ENCODE data around the gene MED12L.

MED12L gene

GRCh38 chr3:151318991-151319390, 233.5 kb downstream of the MED12L start:
- DNase-seq (ENCODE audit: low read depth, low spot score) = no peak
- no peak overlapping the region for H3K4me3 ChIP-seq (ENCODE audit: low read depth, low read length)
- TF ChIP-seq CTCF (IDR thresholded peaks at IDR 0.05; ENCODE audit: low read depth, low read length) = no peak
- in situ Hi-C loops (cut with HindIII; ENCODE audit: low sequenced_read_pairs) = no loop called here

DNA sequence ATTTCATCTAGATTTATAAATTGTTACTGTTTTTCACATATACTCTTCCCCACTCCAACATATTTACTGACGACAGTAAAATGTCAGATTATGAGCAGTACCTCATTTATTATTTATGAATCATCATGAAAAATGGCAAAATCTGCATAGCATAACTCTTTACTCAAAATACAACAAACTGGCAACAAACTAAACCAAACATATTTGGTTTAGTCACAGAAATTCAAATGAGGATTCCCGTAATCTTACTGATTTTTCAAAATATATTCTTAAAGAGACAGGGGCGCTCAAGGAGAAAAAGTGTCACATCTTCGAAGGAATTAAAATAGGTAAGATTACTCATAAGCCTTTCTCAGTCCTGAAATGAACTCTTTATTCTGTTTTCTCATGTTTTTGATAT, 234.2 kb downstream of the MED12L start:
- in situ Hi-C loops (cut with HindIII; ENCODE audit: low sequenced_read_pairs) = no loop called here
- H3K4me3 ChIP-seq (ENCODE audit: low read depth, low read length) = no peak overlapping the region
- no peak for DNase-seq (ENCODE audit: low read depth, low spot score)
- no peak for TF ChIP-seq CTCF (IDR thresholded peaks at IDR 0.05; ENCODE audit: low read depth, low read length)

DNA sequence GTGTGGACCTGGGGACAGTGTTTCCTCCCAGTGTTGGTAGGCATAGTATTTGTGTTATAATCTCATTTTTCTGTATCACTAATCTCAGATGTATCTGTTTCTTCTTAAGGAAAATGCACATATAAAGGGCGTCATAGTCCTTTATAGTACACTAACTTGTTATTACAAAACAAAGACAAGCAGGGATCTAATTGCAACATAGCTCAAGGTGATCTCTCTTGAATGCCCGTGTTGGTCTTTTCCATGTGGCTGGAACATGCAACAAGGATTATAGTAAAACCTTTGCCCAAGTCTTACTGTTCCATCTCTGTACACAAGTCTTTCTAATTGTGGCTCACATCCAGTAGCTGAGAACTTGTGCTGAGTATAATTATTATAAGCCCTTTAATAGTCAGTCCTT, 234.7 kb downstream of the MED12L start:
- no peak for DNase-seq (ENCODE audit: low read depth, low spot score)
- in situ Hi-C loops (cut with HindIII; ENCODE audit: low sequenced_read_pairs) = no loop called here
- TF ChIP-seq CTCF (IDR thresholded peaks at IDR 0.05; ENCODE audit: low read depth, low read length) = no peak
- no peak overlapping the region for H3K4me3 ChIP-seq (ENCODE audit: low read depth, low read length)

DNA sequence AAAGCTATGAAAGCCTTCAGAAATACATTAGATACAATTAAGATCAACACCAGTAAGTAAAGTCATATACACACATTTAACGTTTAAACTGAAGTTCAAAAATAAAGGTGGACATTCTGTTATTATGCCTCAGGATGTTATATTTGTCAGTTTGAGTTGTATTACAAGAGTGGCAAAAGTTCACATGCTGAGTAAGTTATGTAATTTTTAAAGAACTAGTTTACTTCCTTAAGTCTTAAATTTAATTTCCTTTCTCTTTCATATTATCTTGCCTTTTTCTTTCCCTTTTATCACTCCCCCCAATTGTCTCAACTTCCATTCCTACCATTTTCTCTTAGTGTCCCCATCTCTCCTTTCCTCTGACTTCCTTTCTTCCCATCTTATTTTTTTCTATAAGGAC, 236.1 kb downstream of the MED12L start:
- no peak for DNase-seq (ENCODE audit: low read depth, low spot score)
- in situ Hi-C loops (cut with HindIII; ENCODE audit: low sequenced_read_pairs) = no loop called here
- no peak for TF ChIP-seq CTCF (IDR thresholded peaks at IDR 0.05; ENCODE audit: low read depth, low read length)
- H3K4me3 ChIP-seq (ENCODE audit: low read depth, low read length) = no peak overlapping the region

DNA sequence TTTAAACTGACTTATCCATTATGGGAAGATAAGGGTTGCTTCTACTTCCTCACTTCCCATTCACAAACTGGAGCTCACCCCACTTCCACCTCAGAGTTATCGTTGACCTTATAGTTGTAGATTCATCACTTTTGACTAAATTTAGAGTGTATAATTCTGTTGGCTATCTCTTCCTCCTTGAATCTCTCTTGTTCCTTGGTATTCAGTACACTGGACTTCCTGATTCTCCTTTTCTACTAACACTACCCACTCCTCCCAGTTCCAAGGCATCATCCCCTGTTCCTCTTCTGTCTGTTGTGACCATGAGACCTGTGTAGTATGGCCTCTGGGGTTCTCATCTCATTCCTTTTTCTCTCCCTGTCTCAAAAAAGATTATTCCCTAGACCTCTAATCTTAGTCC, 237.0 kb downstream of the MED12L start:
- no peak overlapping the region for H3K4me3 ChIP-seq (ENCODE audit: low read depth, low read length)
- no peak for DNase-seq (ENCODE audit: low read depth, low spot score)
- in situ Hi-C loops (cut with HindIII; ENCODE audit: low sequenced_read_pairs) = no loop called here
- no peak for TF ChIP-seq CTCF (IDR thresholded peaks at IDR 0.05; ENCODE audit: low read depth, low read length)

- peak; percentile 47 for DNase-seq (ENCODE audit: low read depth, low spot score)
- H3K4me3 ChIP-seq (ENCODE audit: low read depth, low read length) = no peak overlapping the region
- peak; percentile 53 for TF ChIP-seq CTCF (IDR thresholded peaks at IDR 0.05; ENCODE audit: low read depth, low read length)
- in situ Hi-C loops (cut with HindIII; ENCODE audit: low sequenced_read_pairs) = no loop called here
These were observed 242.2 kb downstream of the MED12L start for GRCh38 chr3:151327571-151328198.

Measured in astrocyte of the spinal cord (primary cell).